Fibroblast of lung (primary cell): ENCODE data around the gene F10. TPM values are rescaled to one million over a fixed set of nuclear protein-coding genes. Genes with fewer than 3 reads are reported as not detected.
"Not testable (repeated sequence)": the region's sequence is repeated elsewhere in the genome, so short reads cannot be mapped to it uniquely, and the experiment has no call there.

Experiments
- DNase-seq, 2 donors: peaks; one replicate each; pipeline versions ENCODE4 v3.0.0 to v3.0.0-alpha.2; 2010; ENCODE audit warnings: low read depth in 2 of 2
- H2AFZ ChIP-seq: 2 replicates; pipeline ENCODE4 v1.5.1; 2012; ENCODE audit warnings: low read length, control low read depth, inconsistent platforms
- H3K27ac ChIP-seq: 2 replicates; pipeline ENCODE4 v1.5.1; 2011; ENCODE audit warnings: low read length, control low read depth; ENCODE audit not compliant: insufficient read depth
- H3K27me3 ChIP-seq: 2 replicates; pipeline ENCODE4 v1.5.1; 2011; ENCODE audit warnings: mild to moderate bottlenecking, low read length; ENCODE audit not compliant: control insufficient read depth, insufficient read depth
- H3K36me3 ChIP-seq: 2 replicates; pipeline ENCODE4 v1.5.1; 2011; ENCODE audit warnings: low read length; ENCODE audit not compliant: control insufficient read depth, insufficient read depth
- H3K4me1 ChIP-seq: 2 replicates; pipeline ENCODE4 v1.5.1; 2011; ENCODE audit warnings: low read length; ENCODE audit not compliant: control insufficient read depth, insufficient read depth; ENCODE audit errors: extremely low read depth
- H3K4me2 ChIP-seq: 2 replicates; pipeline ENCODE4 v1.5.1; 2011; ENCODE audit warnings: low read length, control low read depth; ENCODE audit not compliant: insufficient read depth; ENCODE audit errors: extremely low read depth
- H3K4me3 ChIP-seq, 4 experiments: fragments of 200-600 bp in 1 of 4; sonication (generic) in 1 of 4; replicated peaks in 1 of 4; 2 replicates each; pipeline ENCODE4 v1.5.1; 2011 to 2016; ENCODE audit warnings: low read length in 4 of 4, low read depth in 3 of 4, mild to moderate bottlenecking in 3 of 4, control low read depth in 2 of 4, inconsistent platforms in 1 of 4, mixed read lengths in 1 of 4; ENCODE audit not compliant: insufficient read depth in 1 of 4; ENCODE audit errors: control extremely low read depth in 1 of 4
- H3K79me2 ChIP-seq: 2 replicates; pipeline ENCODE4 v1.5.1; 2012; ENCODE audit warnings: mild to moderate bottlenecking, low read length, inconsistent platforms; ENCODE audit not compliant: control insufficient read depth, insufficient read depth
- H3K9ac ChIP-seq: 2 replicates; pipeline ENCODE4 v1.5.1; 2011; ENCODE audit warnings: mild to moderate bottlenecking, low read length, control low read depth; ENCODE audit not compliant: insufficient read depth
- H3K9me3 ChIP-seq: 2 replicates; pipeline ENCODE4 v1.5.1; 2012; ENCODE audit warnings: low read depth, low read length; ENCODE audit not compliant: control insufficient read depth, insufficient read depth
- H4K20me1 ChIP-seq: 2 replicates; pipeline ENCODE4 v1.5.1; 2011; ENCODE audit warnings: low read length; ENCODE audit not compliant: control insufficient read depth, insufficient read depth; ENCODE audit errors: extremely low read depth
- EZH2 ChIP-seq: IDR thresholded peaks from 2 replicates; pipeline ENCODE4 v1.5.1; 2012; ENCODE audit warnings: low read length, control low read depth, mild to moderate bottlenecking; ENCODE audit errors: missing control alignments
- polyA plus RNA-seq, 2 donors: library from polyadenylated mRNA; depleted of rRNA in 1 of 2; stranded (reverse) in 1 of 2; unstranded in 1 of 2; fragments of >200 nt; gene quantifications; 2 replicates each; pipeline ENCODE4 v1.2.1, GENCODE V29; 2011 to 2012; ENCODE audit warnings: missing spikeins in 1 of 2
- total RNA-seq: library from RNA; depleted of rRNA; stranded (reverse); fragments of >200 nt; gene quantifications from 2 replicates; pipeline ENCODE4 v1.2.1, GENCODE V29; 2014
- TF ChIP-seq, protein P1 (sequence below), 2 donors: IDR thresholded peaks in 1 of 2; conservative IDR thresholded peaks in 1 of 2; 1 replicate in 1 of 2; 2 replicates in 1 of 2; pipeline ENCODE4 v1.5.1; 2011 to 2012; ENCODE audit warnings: low read length in 2 of 2, control low read depth in 1 of 2, inconsistent platforms in 1 of 2, low read depth in 1 of 2, mild to moderate bottlenecking in 1 of 2

F10 gene
- total and polyA plus RNA-seq, 2 donors (not counting 1 experiment from before 2014, with no cell fraction given) = 39.9 to 41.5 TPM

DNA sequence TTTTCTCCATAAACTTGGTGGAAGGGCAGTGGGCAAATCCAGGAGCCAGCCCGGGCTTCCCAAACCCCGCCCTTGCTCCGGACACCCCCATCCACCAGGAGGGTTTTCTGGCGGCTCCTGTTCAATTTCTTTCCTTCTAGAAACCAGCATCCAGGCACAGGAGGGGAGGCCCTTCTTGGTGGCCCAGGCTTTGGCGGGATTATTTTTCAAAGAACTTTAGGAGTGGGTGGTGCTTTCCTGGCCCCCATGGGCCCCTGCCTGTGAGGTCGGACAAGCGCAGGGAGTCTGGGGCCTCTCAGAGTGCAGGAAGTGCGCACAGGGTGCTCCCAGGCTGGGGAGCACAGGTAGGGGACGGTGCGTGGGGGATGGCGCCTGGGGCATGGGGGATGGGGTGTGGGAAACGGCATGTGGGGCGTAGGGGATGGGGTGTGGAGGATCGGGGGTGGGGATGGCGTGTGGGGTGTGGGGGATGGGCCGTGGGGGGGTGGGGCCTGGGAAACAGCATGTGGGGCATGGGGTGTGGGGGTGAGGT lies 16.6 kb upstream of the F10 start:
- Histone ChIP-seq H3K36me3 (no peaks in the 10 kb centered on the region), H3K4me3 (no peak overlapping the region), H2AFZ (no peak overlapping the region), H3K79me2 (no peaks in the 10 kb centered on the region), H3K9ac (no peak overlapping the region), H3K27me3 (peaks cover 19% of the 10 kb centered on the region), H3K4me1 (peaks cover 2% of the 10 kb centered on the region), H4K20me1 (no peaks in the 10 kb centered on the region), H3K4me2 (no peak overlapping the region), H3K27ac (no peak overlapping the region), H3K9me3 (no peaks in the 10 kb centered on the region)
- no peak for DNase-seq
- no peak for TF ChIP-seq EZH2
- TF ChIP-seq, protein P1, sequence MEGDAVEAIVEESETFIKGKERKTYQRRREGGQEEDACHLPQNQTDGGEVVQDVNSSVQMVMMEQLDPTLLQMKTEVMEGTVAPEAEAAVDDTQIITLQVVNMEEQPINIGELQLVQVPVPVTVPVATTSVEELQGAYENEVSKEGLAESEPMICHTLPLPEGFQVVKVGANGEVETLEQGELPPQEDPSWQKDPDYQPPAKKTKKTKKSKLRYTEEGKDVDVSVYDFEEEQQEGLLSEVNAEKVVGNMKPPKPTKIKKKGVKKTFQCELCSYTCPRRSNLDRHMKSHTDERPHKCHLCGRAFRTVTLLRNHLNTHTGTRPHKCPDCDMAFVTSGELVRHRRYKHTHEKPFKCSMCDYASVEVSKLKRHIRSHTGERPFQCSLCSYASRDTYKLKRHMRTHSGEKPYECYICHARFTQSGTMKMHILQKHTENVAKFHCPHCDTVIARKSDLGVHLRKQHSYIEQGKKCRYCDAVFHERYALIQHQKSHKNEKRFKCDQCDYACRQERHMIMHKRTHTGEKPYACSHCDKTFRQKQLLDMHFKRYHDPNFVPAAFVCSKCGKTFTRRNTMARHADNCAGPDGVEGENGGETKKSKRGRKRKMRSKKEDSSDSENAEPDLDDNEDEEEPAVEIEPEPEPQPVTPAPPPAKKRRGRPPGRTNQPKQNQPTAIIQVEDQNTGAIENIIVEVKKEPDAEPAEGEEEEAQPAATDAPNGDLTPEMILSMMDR (conservative IDR thresholded peaks at IDR 0.05 in 1 of 2, IDR thresholded peaks at IDR 0.05 in 1 of 2; ENCODE audit: low read depth in 1 of 2, low read length in 2 of 2) = no peak

DNA sequence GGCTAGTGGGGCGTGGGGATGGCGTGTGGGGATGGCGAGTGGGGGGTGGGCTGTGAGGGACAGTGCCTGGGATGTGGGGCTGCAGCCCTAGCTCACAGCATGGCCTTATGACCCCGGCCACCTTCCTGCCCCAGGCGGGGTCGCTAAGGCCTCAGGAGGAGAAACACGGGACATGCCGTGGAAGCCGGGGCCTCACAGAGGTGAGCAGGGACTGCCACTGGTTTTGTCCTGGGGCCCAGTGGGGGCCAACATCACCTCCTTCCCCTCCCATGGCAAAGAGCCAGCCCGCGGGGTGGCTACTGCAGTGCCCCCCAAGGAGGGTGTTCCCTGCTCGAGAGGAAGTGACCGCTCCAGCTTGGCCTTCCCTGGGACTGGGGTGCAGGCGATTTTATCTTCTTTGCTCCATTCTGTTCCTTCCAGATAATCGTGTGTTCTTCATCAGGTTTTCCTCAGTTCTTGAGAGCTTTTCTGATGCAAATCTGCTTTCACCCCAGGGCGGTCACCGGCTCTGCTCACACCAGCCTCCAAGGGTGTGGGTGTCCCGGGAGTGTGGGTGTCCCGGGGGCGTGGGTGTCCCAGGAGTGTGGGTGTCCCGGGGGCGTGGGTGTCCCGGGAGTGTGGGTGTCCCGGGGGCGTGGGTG lies 15.8 kb upstream of the F10 start:
- H3K9me3 ChIP-seq = no peaks in the 10 kb centered on the region
- no peaks in the 10 kb centered on the region for H3K36me3 ChIP-seq
- H3K4me2 ChIP-seq = no peak overlapping the region
- no peak overlapping the region for H2AFZ ChIP-seq
- peaks cover 2% of the 10 kb centered on the region for H3K4me1 ChIP-seq
- no peak for DNase-seq
- no peak for TF ChIP-seq EZH2
- TF ChIP-seq, protein P1 (conservative IDR thresholded peaks at IDR 0.05 in 1 of 2, IDR thresholded peaks at IDR 0.05 in 1 of 2; ENCODE audit: low read depth in 1 of 2, low read length in 2 of 2) = no peak
- H4K20me1 ChIP-seq = no peaks in the 10 kb centered on the region
- no peak overlapping the region for H3K27ac ChIP-seq
- peaks cover 21% of the 10 kb centered on the region for H3K27me3 ChIP-seq
- H3K79me2 ChIP-seq = no peaks in the 10 kb centered on the region
- H3K4me3 ChIP-seq = no peak overlapping the region
- no peak overlapping the region for H3K9ac ChIP-seq

DNA sequence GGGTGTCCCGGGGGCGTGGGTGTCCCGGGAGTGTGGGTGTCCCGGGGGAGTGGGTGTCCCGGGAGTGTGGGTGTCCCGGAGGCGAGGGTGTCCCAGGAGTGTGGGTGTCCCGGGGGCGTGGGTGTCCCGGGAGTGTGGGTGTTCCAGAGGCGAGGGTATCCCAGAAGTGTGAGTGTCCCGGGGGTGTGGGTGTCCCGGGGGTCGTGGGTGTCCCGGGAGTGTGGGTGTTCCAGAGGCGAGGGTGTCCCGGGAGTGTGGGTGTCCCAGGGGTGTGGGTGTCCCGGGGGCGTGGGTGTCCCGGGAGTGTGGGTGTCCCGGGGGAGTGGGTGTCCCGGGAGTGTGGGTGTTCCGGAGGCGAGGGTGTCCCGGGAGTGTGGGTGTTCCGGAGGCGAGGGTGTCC lies 14.1 kb upstream of the F10 start:
- H3K4me3 ChIP-seq, H3K4me2 ChIP-seq, H3K4me1 ChIP-seq, H3K79me2 ChIP-seq, H3K9me3 ChIP-seq, H3K9ac ChIP-seq, H2AFZ ChIP-seq, DNase-seq, H4K20me1 ChIP-seq, H3K36me3 ChIP-seq, H3K27ac ChIP-seq: not testable (repeated sequence)
- peaks cover 19% of the 10 kb centered on the region for H3K27me3 ChIP-seq
